Neural progenitor cell (in vitro differentiated cells): ENCODE measurements around the gene RPS26.

Experiments
- CTCF ChIP-seq: fragments of 200-600 bp; sonication (generic); IDR thresholded peaks from 2 replicates; pipeline ENCODE4 v1.5.1; 2017; ENCODE audit warnings: antibody characterized with exemption, mild to moderate bottlenecking
- EZH2 ChIP-seq: fragments of 200-600 bp; sonication (generic); IDR thresholded peaks from 2 replicates; pipeline ENCODE4 v1.6.1; 2017; ENCODE audit warnings: antibody characterized with exemption, mild to moderate bottlenecking, moderate library complexity

GRCh38 chr12:56038022-56038655, 3.6 kb upstream of the RPS26 start:
- TF ChIP-seq CTCF (no peak), EZH2 (no peak)
